HEK293 (cell line): ENCODE measurements around the gene RABEP2.

ENCODE experiments used
- CTCF ChIA-PET: fragments of 350-600 bp; formaldehyde crosslinking; extraction: SDS; loops from one replicate; lab custom pipeline; 2021; ENCODE audit warnings: antibody characterized with exemption; lab: Yijun Ruan, JAX
- POLR2A ChIA-PET: fragments of 300-600 bp; formaldehyde crosslinking; extraction: SDS; loops from one replicate; lab custom pipeline; 2020; ENCODE audit warnings: antibody characterized with exemption, inconsistent platforms; lab: Yijun Ruan, JAX
- H3K27ac ChIP-seq: fragments of 200-500 bp; sonication (Bioruptor generic); 2 replicates; pipeline ENCODE4 v1.5.1; 2014; ENCODE audit warnings: low read depth, low read length, control low read depth, inconsistent platforms; ENCODE audit errors: extremely low read depth
- H3K36me3 ChIP-seq, 2 experiments: fragments of 200-500 bp in 1 of 2; sonication (Bioruptor generic) in 1 of 2; 1 replicate in 1 of 2; 2 replicates in 1 of 2; pipeline ENCODE4 v1.5.1; 2014 to 2017; ENCODE audit warnings: inconsistent platforms in 2 of 2, low read length in 2 of 2; ENCODE audit not compliant: control insufficient read depth in 2 of 2, insufficient read depth in 1 of 2
- H3K4me1 ChIP-seq: fragments of 200-500 bp; sonication (Bioruptor generic); 2 replicates; pipeline ENCODE4 v1.5.1; 2014; ENCODE audit warnings: mild to moderate bottlenecking, low read length, inconsistent platforms; ENCODE audit not compliant: control insufficient read depth, insufficient read depth
- H3K4me3 ChIP-seq: 2 replicates; pipeline ENCODE4 v1.5.1; 2011; ENCODE audit warnings: low read depth, mild to moderate bottlenecking, control low read depth, low read length, moderate library complexity
- H3K9me3 ChIP-seq: fragments of 200-500 bp; sonication (Bioruptor generic); 2 replicates; pipeline ENCODE4 v1.5.1; 2014; ENCODE audit warnings: low read depth, low read length, inconsistent platforms; ENCODE audit not compliant: control insufficient read depth, insufficient read depth
- GLI4 ChIP-seq: fragments of 450-650 bp; formaldehyde crosslinking; IDR thresholded peaks from 2 replicates; pipeline ENCODE4 v1.5.1; 2016; ENCODE audit warnings: missing biosample characterization, missing genetic modification characterization
- KLF16 ChIP-seq: fragments of 450-650 bp; formaldehyde crosslinking; IDR thresholded peaks from 2 replicates; pipeline ENCODE4 v1.5.1; 2017; ENCODE audit warnings: missing biosample characterization, missing genetic modification characterization
- KLF9 ChIP-seq: fragments of 450-650 bp; formaldehyde crosslinking; IDR thresholded peaks from 2 replicates; pipeline ENCODE4 v1.5.1; 2016; ENCODE audit warnings: missing biosample characterization, missing genetic modification characterization, low read depth
- TRIM28 ChIP-seq: IDR thresholded peaks from 2 replicates; pipeline ENCODE4 v1.6.1; 2011; ENCODE audit warnings: low read length, control low read depth, borderline replicate concordance
- ZNF10 ChIP-seq: fragments of 450-650 bp; formaldehyde crosslinking; IDR thresholded peaks from 2 replicates; pipeline ENCODE4 v1.5.1; 2017; ENCODE audit warnings: missing biosample characterization, missing genetic modification characterization
- ZNF121 ChIP-seq: fragments of 450-650 bp; formaldehyde crosslinking; IDR thresholded peaks from 2 replicates; pipeline ENCODE4 v1.5.1; 2016; ENCODE audit warnings: missing biosample characterization, missing genetic modification characterization
- ZNF48 ChIP-seq: fragments of 450-650 bp; formaldehyde crosslinking; IDR thresholded peaks from 2 replicates; pipeline ENCODE4 v1.5.1; 2016; ENCODE audit warnings: missing biosample characterization, missing genetic modification characterization
- ZNF514 ChIP-seq: fragments of 450-650 bp; formaldehyde crosslinking; IDR thresholded peaks from 2 replicates; pipeline ENCODE4 v1.5.1; 2016; ENCODE audit warnings: missing biosample characterization, missing genetic modification characterization
- ZNF549 ChIP-seq: fragments of 450-650 bp; IDR thresholded peaks from 2 replicates; pipeline ENCODE4 v1.5.1; 2018; ENCODE audit warnings: missing biosample characterization, missing genetic modification characterization, mild to moderate bottlenecking, inconsistent platforms, moderate library complexity
- ZNF571 ChIP-seq: fragments of 450-650 bp; formaldehyde crosslinking; IDR thresholded peaks from 2 replicates; pipeline ENCODE4 v1.5.0; 2017; ENCODE audit warnings: missing biosample characterization, missing genetic modification characterization
- ZNF596 ChIP-seq: fragments of 450-650 bp; IDR thresholded peaks from 2 replicates; pipeline ENCODE4 v1.5.0; 2018; ENCODE audit warnings: missing biosample characterization, mild to moderate bottlenecking, missing genetic modification characterization, moderate library complexity
- ZNF600 ChIP-seq: fragments of 450-650 bp; formaldehyde crosslinking; IDR thresholded peaks from 2 replicates; pipeline ENCODE4 v1.5.1; 2016; ENCODE audit warnings: missing biosample characterization, missing genetic modification characterization
- ZNF677 ChIP-seq: fragments of 450-650 bp; IDR thresholded peaks from 2 replicates; pipeline ENCODE4 v1.5.0; 2018; ENCODE audit warnings: missing biosample characterization, mild to moderate bottlenecking, missing genetic modification characterization, moderate library complexity
- ZSCAN30 ChIP-seq: fragments of 450-650 bp; IDR thresholded peaks from 2 replicates; pipeline ENCODE4 v1.5.1; 2018; ENCODE audit warnings: missing biosample characterization, mild to moderate bottlenecking, missing genetic modification characterization, moderate library complexity
- TF ChIP-seq, protein P1 (sequence below): fragments of 450-650 bp; formaldehyde crosslinking; IDR thresholded peaks from 2 replicates; pipeline ENCODE4 v1.5.1; 2016; ENCODE audit warnings: missing biosample characterization, missing genetic modification characterization
- TF ChIP-seq, protein P2 (sequence below): fragments of 450-650 bp; formaldehyde crosslinking; IDR thresholded peaks from 2 replicates; pipeline ENCODE4 v1.5.1; 2016; ENCODE audit warnings: missing biosample characterization, missing genetic modification characterization
- TF ChIP-seq, protein P3 (sequence below): fragments of 450-650 bp; formaldehyde crosslinking; IDR thresholded peaks from 2 replicates; pipeline ENCODE4 v1.5.1; 2016; ENCODE audit warnings: missing biosample characterization, missing genetic modification characterization
- TF ChIP-seq, protein P4 (sequence below): fragments of 450-650 bp; formaldehyde crosslinking; IDR thresholded peaks from 2 replicates; pipeline ENCODE4; 2016; ENCODE audit warnings: missing biosample characterization, missing genetic modification characterization
- TF ChIP-seq, protein P5 (sequence below): fragments of 450-650 bp; formaldehyde crosslinking; IDR thresholded peaks from 2 replicates; pipeline ENCODE4 v1.5.1; 2017; ENCODE audit warnings: missing biosample characterization, missing genetic modification characterization
- TF ChIP-seq, protein P6 (sequence below): fragments of 450-650 bp; formaldehyde crosslinking; IDR thresholded peaks from 2 replicates; pipeline ENCODE4 v1.5.1; 2016; ENCODE audit warnings: missing biosample characterization, missing genetic modification characterization
- TF ChIP-seq, protein P7 (sequence below): fragments of 450-650 bp; formaldehyde crosslinking; IDR thresholded peaks from 2 replicates; pipeline ENCODE4 v1.5.1; 2016; ENCODE audit warnings: missing biosample characterization, missing genetic modification characterization

Gene RABEP2

DNA sequence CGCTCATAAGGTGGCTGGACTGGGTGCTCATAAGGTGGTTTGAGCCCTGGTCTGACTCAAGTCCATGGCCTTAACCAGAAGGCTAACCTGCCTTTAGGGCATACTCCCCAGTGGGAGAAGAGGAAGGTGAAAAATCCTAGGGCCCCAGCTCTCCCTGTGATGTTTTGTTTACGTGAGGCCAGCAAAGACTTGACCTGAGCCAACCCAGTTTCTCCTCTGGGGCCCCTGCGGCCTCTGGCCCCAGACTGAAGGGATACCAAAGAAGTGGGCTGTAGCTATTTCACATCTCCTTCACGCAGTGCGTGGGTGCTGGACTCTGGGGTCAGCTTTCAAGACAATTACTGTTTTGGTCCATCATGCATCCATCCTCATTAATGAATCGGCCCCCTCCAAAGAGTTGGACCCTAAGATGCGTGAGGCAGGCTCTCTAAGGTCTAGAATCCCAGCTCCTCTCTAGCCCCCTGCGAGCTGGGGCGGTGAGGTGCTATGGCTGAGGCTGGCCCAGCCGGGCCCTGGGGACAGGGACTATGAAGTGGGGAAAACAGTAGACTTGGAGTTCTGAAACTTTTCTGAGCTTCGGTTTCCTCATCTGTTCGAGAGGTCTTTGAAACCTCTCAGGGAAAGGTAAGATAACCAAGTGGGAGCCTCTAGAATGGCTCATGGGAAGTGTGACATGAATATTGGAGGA lies 59.9 kb downstream of the RABEP2 start (continued):
- TF ChIP-seq, protein P1, sequence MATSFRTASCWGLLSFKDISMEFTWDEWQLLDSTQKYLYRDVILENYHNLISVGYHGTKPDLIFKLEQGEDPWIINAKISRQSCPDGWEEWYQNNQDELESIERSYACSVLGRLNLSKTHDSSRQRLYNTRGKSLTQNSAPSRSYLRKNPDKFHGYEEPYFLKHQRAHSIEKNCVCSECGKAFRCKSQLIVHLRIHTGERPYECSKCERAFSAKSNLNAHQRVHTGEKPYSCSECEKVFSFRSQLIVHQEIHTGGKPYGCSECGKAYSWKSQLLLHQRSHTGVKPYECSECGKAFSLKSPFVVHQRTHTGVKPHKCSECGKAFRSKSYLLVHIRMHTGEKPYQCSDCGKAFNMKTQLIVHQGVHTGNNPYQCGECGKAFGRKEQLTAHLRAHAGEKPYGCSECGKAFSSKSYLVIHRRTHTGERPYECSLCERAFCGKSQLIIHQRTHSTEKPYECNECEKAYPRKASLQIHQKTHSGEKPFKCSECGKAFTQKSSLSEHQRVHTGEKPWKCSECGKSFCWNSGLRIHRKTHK = no peak
- TF ChIP-seq ZNF514 (tag by site-specific recombination) (no peak), ZNF121 (tag by site-specific recombination) (no peak), TRIM28 (no peak), ZNF596 (tag by site-specific recombination) (no peak), ZNF571 (no peak), ZNF549 (tag by site-specific recombination) (no peak)
- TF ChIP-seq, protein P2, sequence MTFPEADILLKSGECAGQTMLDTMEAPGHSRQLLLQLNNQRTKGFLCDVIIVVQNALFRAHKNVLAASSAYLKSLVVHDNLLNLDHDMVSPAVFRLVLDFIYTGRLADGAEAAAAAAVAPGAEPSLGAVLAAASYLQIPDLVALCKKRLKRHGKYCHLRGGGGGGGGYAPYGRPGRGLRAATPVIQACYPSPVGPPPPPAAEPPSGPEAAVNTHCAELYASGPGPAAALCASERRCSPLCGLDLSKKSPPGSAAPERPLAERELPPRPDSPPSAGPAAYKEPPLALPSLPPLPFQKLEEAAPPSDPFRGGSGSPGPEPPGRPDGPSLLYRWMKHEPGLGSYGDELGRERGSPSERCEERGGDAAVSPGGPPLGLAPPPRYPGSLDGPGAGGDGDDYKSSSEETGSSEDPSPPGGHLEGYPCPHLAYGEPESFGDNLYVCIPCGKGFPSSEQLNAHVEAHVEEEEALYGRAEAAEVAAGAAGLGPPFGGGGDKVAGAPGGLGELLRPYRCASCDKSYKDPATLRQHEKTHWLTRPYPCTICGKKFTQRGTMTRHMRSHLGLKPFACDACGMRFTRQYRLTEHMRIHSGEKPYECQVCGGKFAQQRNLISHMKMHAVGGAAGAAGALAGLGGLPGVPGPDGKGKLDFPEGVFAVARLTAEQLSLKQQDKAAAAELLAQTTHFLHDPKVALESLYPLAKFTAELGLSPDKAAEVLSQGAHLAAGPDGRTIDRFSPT (tag by site-specific recombination) = no peak
- TF ChIP-seq, protein P3, sequence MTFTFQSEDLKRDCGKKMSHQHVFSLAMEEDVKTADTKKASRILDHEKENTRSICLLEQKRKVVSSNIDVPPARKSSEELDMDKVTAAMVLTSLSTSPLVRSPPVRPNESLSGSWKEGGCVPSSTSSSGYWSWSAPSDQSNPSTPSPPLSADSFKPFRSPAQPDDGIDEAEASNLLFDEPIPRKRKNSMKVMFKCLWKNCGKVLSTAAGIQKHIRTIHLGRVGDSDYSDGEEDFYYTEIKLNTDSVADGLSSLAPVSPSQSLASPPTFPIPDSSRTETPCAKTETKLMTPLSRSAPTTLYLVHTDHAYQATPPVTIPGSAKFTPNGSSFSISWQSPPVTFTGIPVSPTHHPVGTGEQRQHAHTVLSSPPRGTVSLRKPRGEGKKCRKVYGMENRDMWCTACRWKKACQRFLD (tag by site-specific recombination) = no peak

DNA sequence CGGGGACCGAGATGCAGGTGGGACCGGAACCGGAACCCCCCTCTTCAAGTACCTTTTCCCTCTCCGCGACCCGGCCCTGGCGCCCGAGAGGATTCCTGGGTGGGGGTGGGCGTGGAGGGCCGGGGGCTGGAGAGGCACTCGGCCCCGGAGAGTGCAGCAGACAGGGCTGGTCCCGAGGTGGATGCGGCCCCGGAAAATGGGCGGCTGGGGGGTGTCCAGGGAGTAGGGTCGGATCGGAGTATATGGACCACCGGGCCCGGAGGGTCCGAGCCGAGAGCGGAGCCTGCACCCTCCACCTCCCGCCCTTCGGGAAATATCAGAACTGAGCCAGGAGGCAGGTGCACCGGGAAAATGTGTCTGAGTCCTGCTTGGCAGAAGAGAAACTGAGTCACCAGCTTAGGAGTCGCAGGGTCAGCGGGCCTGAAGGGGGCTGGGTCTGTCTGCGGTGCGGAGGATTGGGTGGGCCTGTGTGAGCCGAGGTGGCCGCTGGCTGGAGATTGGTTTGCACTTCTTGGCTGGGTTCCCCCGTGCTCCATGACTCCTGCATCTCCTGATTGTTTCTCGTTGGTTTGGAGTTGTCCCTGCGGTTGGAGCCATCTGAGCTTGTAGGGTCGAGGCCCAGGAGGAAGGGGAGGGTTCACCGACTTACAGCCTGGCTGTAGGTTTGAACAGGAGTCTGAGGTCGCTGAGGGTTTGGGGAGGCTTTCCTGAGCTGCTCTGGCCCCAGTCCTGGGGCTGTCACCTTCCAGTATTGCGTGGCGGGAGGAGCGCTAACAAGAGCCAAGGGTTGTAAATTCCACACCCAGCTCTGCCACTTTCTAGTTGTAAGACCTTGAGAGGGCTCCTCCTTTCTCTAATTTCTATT lies 60.9 kb downstream of the RABEP2 start:
- Histone ChIP-seq H3K4me3 (peak overlapping the region; percentile 99), H3K4me1 (no peaks in the 10 kb centered on the region; the same call in 1 of the 2 replicates), H3K27ac (peak overlapping the region; percentile 88; the same call in 1 of the 2 replicates), H3K36me3 (peaks cover 10 to 32% of the 10 kb centered on the region in 2 experiments; a peak in 2 of 3 replicates), H3K9me3 (no peaks in the 10 kb centered on the region)
- ChIA-PET CTCF (interaction anchor here (1.0 to 3.1 kb wide), 4 partner anchors 10 to 81 kb away, joined by 3 to 15 read pairs (median 12); partner anchors contain the start of gene TUFM), POLR2A (interaction anchor here (0.7 to 5.9 kb wide), 9 partner anchors 9 to 86 kb away, joined by 4 to 72 read pairs (median 8); partner anchors contain the start of genes NFATC2IP, RABEP2 and TUFM)
- TF ChIP-seq ZNF10 (no peak), ZNF677 (tag by site-specific recombination) (peak; percentile 90), KLF9 (tag by site-specific recombination) (peak; percentile 69; the same call in 1 of the 2 replicates), GLI4 (tag by site-specific recombination) (0 out of 2 replicates have a peak, but pooled peaks have one; percentile 14), KLF16 (tag by site-specific recombination) (peak; percentile 15; the same call in 1 of the 2 replicates), ZSCAN30 (tag by site-specific recombination) (peak; percentile 32; the same call in 1 of the 2 replicates), ZNF48 (no peak), ZNF600 (peak; percentile 31; the same call in 1 of the 2 replicates)
- TF ChIP-seq, protein P4, sequence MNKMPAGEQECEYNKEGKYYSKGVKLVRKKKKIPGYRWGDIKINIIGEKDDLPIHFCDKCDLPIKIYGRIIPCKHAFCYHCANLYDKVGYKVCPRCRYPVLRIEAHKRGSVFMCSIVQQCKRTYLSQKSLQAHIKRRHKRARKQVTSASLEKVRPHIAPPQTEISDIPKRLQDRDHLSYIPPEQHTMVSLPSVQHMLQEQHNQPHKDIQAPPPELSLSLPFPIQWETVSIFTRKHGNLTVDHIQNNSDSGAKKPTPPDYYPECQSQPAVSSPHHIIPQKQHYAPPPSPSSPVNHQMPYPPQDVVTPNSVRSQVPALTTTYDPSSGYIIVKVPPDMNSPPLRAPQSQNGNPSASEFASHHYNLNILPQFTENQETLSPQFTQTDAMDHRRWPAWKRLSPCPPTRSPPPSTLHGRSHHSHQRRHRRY (tag by site-specific recombination) = no peak
- TF ChIP-seq, protein P5, sequence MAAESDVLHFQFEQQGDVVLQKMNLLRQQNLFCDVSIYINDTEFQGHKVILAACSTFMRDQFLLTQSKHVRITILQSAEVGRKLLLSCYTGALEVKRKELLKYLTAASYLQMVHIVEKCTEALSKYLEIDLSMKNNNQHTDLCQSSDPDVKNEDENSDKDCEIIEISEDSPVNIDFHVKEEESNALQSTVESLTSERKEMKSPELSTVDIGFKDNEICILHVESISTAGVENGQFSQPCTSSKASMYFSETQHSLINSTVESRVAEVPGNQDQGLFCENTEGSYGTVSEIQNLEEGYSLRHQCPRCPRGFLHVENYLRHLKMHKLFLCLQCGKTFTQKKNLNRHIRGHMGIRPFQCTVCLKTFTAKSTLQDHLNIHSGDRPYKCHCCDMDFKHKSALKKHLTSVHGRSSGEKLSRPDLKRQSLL (tag by site-specific recombination) = peak; percentile 24; the same call in 1 of the 2 replicates
- TF ChIP-seq, protein P6, sequence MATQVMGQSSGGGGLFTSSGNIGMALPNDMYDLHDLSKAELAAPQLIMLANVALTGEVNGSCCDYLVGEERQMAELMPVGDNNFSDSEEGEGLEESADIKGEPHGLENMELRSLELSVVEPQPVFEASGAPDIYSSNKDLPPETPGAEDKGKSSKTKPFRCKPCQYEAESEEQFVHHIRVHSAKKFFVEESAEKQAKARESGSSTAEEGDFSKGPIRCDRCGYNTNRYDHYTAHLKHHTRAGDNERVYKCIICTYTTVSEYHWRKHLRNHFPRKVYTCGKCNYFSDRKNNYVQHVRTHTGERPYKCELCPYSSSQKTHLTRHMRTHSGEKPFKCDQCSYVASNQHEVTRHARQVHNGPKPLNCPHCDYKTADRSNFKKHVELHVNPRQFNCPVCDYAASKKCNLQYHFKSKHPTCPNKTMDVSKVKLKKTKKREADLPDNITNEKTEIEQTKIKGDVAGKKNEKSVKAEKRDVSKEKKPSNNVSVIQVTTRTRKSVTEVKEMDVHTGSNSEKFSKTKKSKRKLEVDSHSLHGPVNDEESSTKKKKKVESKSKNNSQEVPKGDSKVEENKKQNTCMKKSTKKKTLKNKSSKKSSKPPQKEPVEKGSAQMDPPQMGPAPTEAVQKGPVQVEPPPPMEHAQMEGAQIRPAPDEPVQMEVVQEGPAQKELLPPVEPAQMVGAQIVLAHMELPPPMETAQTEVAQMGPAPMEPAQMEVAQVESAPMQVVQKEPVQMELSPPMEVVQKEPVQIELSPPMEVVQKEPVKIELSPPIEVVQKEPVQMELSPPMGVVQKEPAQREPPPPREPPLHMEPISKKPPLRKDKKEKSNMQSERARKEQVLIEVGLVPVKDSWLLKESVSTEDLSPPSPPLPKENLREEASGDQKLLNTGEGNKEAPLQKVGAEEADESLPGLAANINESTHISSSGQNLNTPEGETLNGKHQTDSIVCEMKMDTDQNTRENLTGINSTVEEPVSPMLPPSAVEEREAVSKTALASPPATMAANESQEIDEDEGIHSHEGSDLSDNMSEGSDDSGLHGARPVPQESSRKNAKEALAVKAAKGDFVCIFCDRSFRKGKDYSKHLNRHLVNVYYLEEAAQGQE (tag by site-specific recombination) = no peak
- TF ChIP-seq, protein P7, sequence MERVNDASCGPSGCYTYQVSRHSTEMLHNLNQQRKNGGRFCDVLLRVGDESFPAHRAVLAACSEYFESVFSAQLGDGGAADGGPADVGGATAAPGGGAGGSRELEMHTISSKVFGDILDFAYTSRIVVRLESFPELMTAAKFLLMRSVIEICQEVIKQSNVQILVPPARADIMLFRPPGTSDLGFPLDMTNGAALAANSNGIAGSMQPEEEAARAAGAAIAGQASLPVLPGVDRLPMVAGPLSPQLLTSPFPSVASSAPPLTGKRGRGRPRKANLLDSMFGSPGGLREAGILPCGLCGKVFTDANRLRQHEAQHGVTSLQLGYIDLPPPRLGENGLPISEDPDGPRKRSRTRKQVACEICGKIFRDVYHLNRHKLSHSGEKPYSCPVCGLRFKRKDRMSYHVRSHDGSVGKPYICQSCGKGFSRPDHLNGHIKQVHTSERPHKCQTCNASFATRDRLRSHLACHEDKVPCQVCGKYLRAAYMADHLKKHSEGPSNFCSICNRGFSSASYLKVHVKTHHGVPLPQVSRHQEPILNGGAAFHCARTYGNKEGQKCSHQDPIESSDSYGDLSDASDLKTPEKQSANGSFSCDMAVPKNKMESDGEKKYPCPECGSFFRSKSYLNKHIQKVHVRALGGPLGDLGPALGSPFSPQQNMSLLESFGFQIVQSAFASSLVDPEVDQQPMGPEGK (tag by site-specific recombination) = peak; percentile 17; the same call in 1 of the 2 replicates
